Colonic mucosa (tissue), 4 donors: Measurements from ENCODE around the gene PROZ. TPM values are rescaled to one million over a fixed set of nuclear protein-coding genes. Genes with fewer than 3 reads are reported as not detected.

Experiments
- DNase-seq: peaks from one replicate; pipeline ENCODE4 v3.0.0-alpha.2; 2020
- H3K27ac ChIP-seq: fragments of 200-600 bp; one replicate; pipeline ENCODE4 v1.8.0; 2021
- H3K27me3 ChIP-seq: fragments of 200-600 bp; one replicate; pipeline ENCODE4 v1.8.0; 2021
- H3K36me3 ChIP-seq: fragments of 200-600 bp; one replicate; pipeline ENCODE4 v1.8.0; 2021
- H3K4me1 ChIP-seq: fragments of 200-600 bp; one replicate; pipeline ENCODE4 v1.8.0; 2021; ENCODE audit warnings: mild to moderate bottlenecking
- H3K4me3 ChIP-seq: fragments of 200-600 bp; one replicate; pipeline ENCODE4 v1.8.0; 2021
- H3K9ac ChIP-seq, 2 donors: one replicate each; pipeline ENCODE4 v1.7.0; 2013; ENCODE audit warnings: control low read depth in 2 of 2, low read depth in 2 of 2, low read length in 2 of 2
- H3K9me3 ChIP-seq: fragments of 200-600 bp; one replicate; pipeline ENCODE4 v1.8.0; 2021
- intact Hi-C: fragments of 100-400 bp; cut with DNase I; formaldehyde crosslinking; loops from one replicate; pipeline ENCODE4 v1.14.1; 2022
- total RNA-seq, 2 donors: library from RNA; stranded (reverse); fragmentation: NEBNext Ultra II Directional in 1 of 2; extraction: Animal tissue kit (Norgen Biotek cat#: 25700) in 1 of 2; gene quantifications; one replicate each; pipeline ENCODE4 v1.2.1, GENCODE V29; 2021
- TF ChIP-seq, protein P1 (sequence below): fragments of 200-600 bp; IDR thresholded peaks from one replicate; pipeline ENCODE4 v1.8.0; 2022; ENCODE audit warnings: antibody characterized with exemption, mild to moderate bottlenecking
- donor health status: healthy.
- donor health status: DM: no; HTN: no; CAD: no.
- donor health status: DM: no; HTN: no; CAD: no.

The PROZ gene
- total RNA-seq, 2 donors from 2014 or later: not detected

DNA sequence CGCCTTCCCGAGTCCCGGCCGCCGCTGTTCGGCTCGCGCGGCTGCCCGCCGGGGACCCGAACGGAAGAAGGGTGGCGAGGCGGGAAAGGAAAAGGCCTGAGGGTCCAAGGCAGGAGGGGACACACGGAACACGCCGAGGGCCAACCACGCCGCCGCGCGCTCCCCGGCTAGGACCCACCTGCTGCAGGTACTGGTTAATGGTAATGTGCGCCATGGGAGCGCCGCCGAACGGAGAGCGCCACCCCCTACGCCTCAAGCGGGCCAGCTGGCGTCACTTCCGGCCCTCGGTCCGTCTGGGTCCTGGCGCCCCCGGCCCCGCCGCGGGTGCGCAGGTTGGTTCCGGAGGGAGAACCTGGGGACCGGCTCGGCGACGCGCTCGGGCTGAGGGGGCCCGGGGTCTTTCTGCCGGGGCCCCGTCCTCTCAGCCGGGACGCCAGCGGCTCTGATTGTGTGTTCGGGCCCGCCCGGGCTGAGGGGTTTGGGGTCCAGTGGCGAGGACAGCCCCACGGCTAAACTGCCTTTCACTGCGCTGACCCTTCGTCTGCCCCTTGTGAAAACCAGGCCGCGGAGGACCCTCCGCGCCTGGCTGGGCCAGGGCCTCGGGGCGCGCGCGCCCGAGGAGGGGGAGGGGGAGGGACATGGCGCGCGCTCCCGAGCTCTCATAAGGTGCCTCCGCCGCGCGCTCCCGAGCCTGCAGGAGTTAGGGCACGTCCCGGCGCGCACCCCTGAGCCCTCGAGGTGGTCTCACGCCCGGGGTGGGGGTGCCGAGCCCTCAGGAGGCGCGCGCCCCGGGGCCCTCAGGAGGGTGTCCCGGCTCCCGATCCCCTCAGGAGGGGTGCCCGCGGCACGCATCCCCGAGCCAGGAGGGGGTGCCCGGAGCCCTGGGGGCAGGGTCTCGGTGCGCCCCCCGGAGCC is 50.2 kb downstream of the PROZ start, which contains the start of gene PCID2:
PCID2 (minus strand) TSS at position 249 of the 915 bp plus-strand sequence; CDS start at position 214, 35 bp downstream.
- TF ChIP-seq, protein P1, sequence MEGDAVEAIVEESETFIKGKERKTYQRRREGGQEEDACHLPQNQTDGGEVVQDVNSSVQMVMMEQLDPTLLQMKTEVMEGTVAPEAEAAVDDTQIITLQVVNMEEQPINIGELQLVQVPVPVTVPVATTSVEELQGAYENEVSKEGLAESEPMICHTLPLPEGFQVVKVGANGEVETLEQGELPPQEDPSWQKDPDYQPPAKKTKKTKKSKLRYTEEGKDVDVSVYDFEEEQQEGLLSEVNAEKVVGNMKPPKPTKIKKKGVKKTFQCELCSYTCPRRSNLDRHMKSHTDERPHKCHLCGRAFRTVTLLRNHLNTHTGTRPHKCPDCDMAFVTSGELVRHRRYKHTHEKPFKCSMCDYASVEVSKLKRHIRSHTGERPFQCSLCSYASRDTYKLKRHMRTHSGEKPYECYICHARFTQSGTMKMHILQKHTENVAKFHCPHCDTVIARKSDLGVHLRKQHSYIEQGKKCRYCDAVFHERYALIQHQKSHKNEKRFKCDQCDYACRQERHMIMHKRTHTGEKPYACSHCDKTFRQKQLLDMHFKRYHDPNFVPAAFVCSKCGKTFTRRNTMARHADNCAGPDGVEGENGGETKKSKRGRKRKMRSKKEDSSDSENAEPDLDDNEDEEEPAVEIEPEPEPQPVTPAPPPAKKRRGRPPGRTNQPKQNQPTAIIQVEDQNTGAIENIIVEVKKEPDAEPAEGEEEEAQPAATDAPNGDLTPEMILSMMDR: no peak
- Histone ChIP-seq H3K4me3 (peak within 1 kb of the TSS; percentile 81), H3K9ac (peak within 1 kb of the TSS; percentile 93 to 97), H3K4me1 (peaks cover 5% of the 10 kb centered on the region), H3K27ac (peak within 1 kb of the TSS; percentile 99), H3K36me3 (no peaks in the 10 kb centered on the region), H3K27me3 (no peaks in the 10 kb centered on the region), H3K9me3 (no peaks in the 10 kb centered on the region)
- peak; percentile 88 for DNase-seq
- intact Hi-C loops: loop anchor here (5.0 kb wide), 1 partner anchor 51 kb away; the partner anchor contains the start of gene PROZ

DNA sequence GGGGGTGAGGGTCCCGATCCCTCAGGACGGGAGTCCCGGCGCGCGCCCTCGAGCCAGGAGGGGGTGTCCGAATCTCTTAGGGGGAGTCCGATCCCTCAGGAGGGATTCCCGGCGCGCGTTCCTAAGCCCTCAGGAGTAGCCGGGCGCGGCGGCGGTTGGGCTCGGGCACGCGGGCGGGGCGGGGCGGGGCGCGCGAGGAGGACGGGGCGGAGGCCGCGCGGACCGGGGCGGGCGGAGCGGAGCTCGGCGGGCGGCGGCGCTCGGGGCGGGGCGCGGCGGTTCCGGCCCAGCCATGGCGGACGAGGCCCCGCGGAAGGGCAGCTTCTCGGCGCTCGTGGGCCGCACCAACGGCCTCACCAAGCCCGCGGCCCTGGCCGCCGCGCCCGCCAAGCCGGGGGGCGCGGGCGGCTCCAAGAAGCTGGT is 50.9 kb downstream of the PROZ start, which contains the start of gene CUL4A:
CUL4A (plus strand) TSS at position 278 of the 423 bp plus-strand sequence; CDS start at position 293, 15 bp downstream.
- TF ChIP-seq, protein P1: no peak
- peak; percentile 88 for DNase-seq
- Histone ChIP-seq H3K4me1 (peaks cover 5% of the 10 kb centered on the region), H3K9me3 (no peaks in the 10 kb centered on the region), H3K4me3 (peak within 1 kb of the TSS; percentile 81), H3K27ac (peak within 1 kb of the TSS; percentile 99), H3K36me3 (no peaks in the 10 kb centered on the region), H3K9ac (peak within 1 kb of the TSS; percentile 93 to 97), H3K27me3 (no peaks in the 10 kb centered on the region)
- intact Hi-C loops: loop anchor here (5.0 kb wide), 1 partner anchor 52 kb away; the partner anchor contains the start of gene PROZ

DNA sequence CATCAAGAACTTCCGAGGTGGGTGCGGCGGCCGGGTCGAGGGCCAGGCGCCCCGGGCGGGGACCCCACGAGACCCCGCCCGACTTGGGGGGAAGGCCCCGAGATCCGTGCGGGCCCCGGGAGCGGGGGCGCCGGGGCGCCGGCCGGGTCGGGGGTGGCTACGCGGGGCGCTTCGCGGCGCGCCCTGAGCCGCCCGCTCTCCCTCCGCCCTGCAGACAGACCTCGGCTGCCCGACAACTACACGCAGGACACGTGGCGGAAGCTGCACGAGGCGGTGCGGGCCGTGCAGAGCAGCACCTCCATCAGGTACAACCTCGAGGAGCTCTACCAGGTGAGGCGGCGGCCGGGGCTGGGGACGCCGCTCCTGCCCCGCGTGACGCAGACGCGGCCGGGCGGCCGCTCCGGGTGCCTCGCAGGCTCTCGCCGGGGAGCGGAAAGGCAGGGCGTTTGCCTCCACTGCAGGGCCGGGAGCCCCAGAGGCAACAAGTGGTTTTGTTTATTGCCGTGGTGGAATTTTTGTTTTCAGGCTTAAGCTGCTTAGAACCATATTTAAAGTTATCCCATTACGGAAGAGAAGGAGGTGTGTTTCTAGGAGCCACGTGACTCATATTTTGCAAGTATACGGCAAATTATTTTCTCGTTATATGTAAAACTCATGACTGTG is 51.4 kb downstream of the PROZ start:
- Histone ChIP-seq H3K36me3 (no peaks in the 10 kb centered on the region), H3K27ac (peak overlapping the region; percentile 99), H3K9me3 (no peaks in the 10 kb centered on the region), H3K4me3 (peak overlapping the region; percentile 81), H3K27me3 (no peaks in the 10 kb centered on the region), H3K4me1 (peaks cover 5% of the 10 kb centered on the region), H3K9ac (peak overlapping the region; percentile 74 to 97)
- DNase-seq: peak; percentile 71
- TF ChIP-seq, protein P1: no peak
- intact Hi-C loops: loop anchor here (5.0 kb wide), 1 partner anchor 53 kb away; the partner anchor contains the start of gene PROZ

DNA sequence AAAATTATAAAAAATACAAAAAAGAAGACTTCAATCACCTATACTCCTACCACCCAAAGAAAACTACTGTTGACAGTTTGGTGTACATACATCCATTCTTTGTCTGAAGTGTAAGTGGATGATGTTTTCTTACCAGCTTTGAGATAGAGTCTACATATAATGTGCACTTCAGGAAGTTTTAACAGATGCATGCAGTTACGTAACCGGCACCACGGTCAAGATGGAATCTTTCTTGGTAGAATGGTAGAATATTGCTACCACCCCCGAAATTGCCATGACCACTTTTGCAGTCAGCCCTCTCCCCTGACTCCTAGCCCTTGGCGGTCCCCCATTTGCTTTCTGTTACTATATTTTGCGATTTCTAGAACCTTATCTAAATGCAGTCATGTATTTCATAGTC is 52.4 kb downstream of the PROZ start:
- Histone ChIP-seq H3K36me3 (no peaks in the 10 kb centered on the region), H3K9me3 (no peaks in the 10 kb centered on the region), H3K27me3 (no peaks in the 10 kb centered on the region), H3K4me1 (peaks cover 5% of the 10 kb centered on the region), H3K27ac (no peak overlapping the region), H3K4me3 (no peak overlapping the region), H3K9ac (no peak overlapping the region)
- intact Hi-C loops: no loop called here
- no peak for DNase-seq
- TF ChIP-seq, protein P1: no peak

DNA sequence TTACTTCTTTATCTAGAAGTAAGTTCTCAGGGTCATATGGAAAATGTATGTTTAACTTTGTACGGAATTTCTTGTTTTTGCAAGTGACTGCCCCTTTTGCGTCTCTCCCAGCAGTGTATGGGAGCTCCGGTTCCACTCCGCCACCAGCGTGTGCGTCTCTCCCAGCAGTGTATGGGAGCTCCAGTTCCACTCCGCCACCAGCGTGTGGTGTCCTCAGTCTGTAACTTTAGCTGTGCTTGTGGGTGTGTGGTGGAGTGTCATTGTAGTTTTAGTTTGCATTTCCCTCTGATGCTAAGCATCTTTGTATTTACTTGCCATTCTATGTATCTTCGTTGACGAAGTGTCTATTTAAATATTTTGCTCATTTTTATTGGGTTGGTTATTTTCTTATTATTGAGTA is 53.3 kb downstream of the PROZ start:
- TF ChIP-seq, protein P1: no peak
- Histone ChIP-seq H3K4me1 (peaks cover 2% of the 10 kb centered on the region), H3K9me3 (no peaks in the 10 kb centered on the region), H3K9ac (no peak overlapping the region), H3K27ac (no peak overlapping the region), H3K36me3 (no peaks in the 10 kb centered on the region), H3K27me3 (no peaks in the 10 kb centered on the region), H3K4me3 (no peak overlapping the region)
- intact Hi-C loops: no loop called here
- no peak for DNase-seq
